K562 (cell line): ENCODE measurements around the gene TRPM4. TPM values are rescaled to one million over a fixed set of nuclear protein-coding genes. Genes with fewer than 3 reads are reported as not detected.

ENCODE experiments used
- MCM2 ChIP-seq: fragments of 450-650 bp; IDR thresholded peaks from 2 replicates; pipeline ENCODE4 v1.6.1; 2017; ENCODE audit warnings: low read depth, mild to moderate bottlenecking
- NCOR1 ChIP-seq: fragments of 450-650 bp; IDR thresholded peaks from 2 replicates; pipeline ENCODE4 v1.6.1; 2016; ENCODE audit warnings: mild to moderate bottlenecking, moderate library complexity
- SAFB2 ChIP-seq: fragments of 200-400 bp; formaldehyde crosslinking; IDR thresholded peaks from 2 replicates; pipeline ENCODE4 v1.6.1; 2018; ENCODE audit warnings: borderline replicate concordance, low read length, low read depth, moderate library complexity; ENCODE audit not compliant: severe bottlenecking
- SIN3A ChIP-seq, 2 experiments: fragments of 150-350 bp in 1 of 2; IDR thresholded peaks; 2 replicates each; pipeline ENCODE4 v1.6.1; 2011 to 2016; ENCODE audit warnings: borderline replicate concordance in 2 of 2, low read depth in 2 of 2, low read length in 2 of 2, mild to moderate bottlenecking in 2 of 2, moderate library complexity in 2 of 2; ENCODE audit not compliant: control insufficient read depth in 1 of 2
- SIX5 ChIP-seq, 2 experiments: IDR thresholded peaks; 2 replicates each; pipeline ENCODE4 v1.6.1; 2011; ENCODE audit warnings: low read length in 2 of 2, borderline replicate concordance in 1 of 2, low read depth in 1 of 2, mild to moderate bottlenecking in 1 of 2, moderate library complexity in 1 of 2; ENCODE audit not compliant: insufficient read depth in 1 of 2
- SMC3 ChIP-seq: conservative IDR thresholded peaks from 2 replicates; pipeline ENCODE4 v1.6.1; 2011; ENCODE audit warnings: low read depth, low read length, improper control_type of control experiment; ENCODE audit not compliant: insufficient read depth
- TCF7L2 ChIP-seq: fragments of 150-350 bp; IDR thresholded peaks from 2 replicates; pipeline ENCODE4 v1.6.1; 2016; ENCODE audit warnings: low read depth, mild to moderate bottlenecking, low read length, moderate library complexity
- ZBED1 ChIP-seq: IDR thresholded peaks from 2 replicates; pipeline ENCODE4 v1.6.1; 2014
- ZNF583 ChIP-seq: fragments of 250-450 bp; sonication (Bioruptor Pico); IDR thresholded peaks from 2 replicates; pipeline ENCODE4 v1.4.0; 2020
- polyA plus RNA-seq, 8 experiments: library from polyadenylated mRNA; depleted of rRNA in 4 of 8; stranded (reverse) in 5 of 8; unstranded in 3 of 8; fragments of >200 nt; fragmentation: Nextera tagmentation in 2 of 8; fragmentation: Illumina TruSeq in 1 of 8; extraction: Ambion mirVana in 2 of 8; extraction: Trizol in 1 of 8; gene quantifications; 2 replicates each; pipeline versions ENCODE4 v1.2.1 to v1.2.3, GENCODE V29; 2011 to 2014; ENCODE audit warnings: inconsistent platforms in 1 of 8, missing spikeins in 1 of 8
- total RNA-seq, 7 experiments: library from RNA; depleted of rRNA in 6 of 7; stranded (reverse); fragments of >200 nt in 6 of 7; fragmentation: Illumina TruSeq in 2 of 7; extraction: Trizol in 2 of 7; gene quantifications; 2 replicates each; pipeline versions ENCODE4 v1.2.1 to v1.2.3, GENCODE V29; 2011 to 2021; ENCODE audit warnings: low replicate concordance in 1 of 7
- TF ChIP-seq, protein P1 (sequence below), 2 experiments: fragments of 200-800 bp in 1 of 2; sonication (Bioruptor generic) in 1 of 2; sonication (generic) in 1 of 2; formaldehyde crosslinking in 1 of 2; IDR thresholded peaks in 1 of 2; conservative IDR thresholded peaks in 1 of 2; 2 replicates each; pipeline versions ENCODE4 v1.5.0 to v1.6.1; 2016 to 2020; ENCODE audit warnings: missing compliant biosample characterization in 1 of 2, missing genetic modification characterization in 1 of 2, missing genetic modification reagents in 1 of 2
- TF ChIP-seq, protein P2 (sequence below): sonication (generic); formaldehyde crosslinking; IDR thresholded peaks from 2 replicates; pipeline ENCODE4 v1.8.0; 2022; ENCODE audit warnings: mild to moderate bottlenecking, missing genetic modification reagents
- TF ChIP-seq, protein P3 (sequence below): fragments of 450-650 bp; IDR thresholded peaks from 2 replicates; pipeline ENCODE4 v1.6.1; 2018; ENCODE audit not compliant: partially characterized antibody
- TF ChIP-seq, protein P4 (sequence below): sonication (generic); formaldehyde crosslinking; IDR thresholded peaks from 2 replicates; pipeline ENCODE4 v1.8.0; 2022; ENCODE audit warnings: missing genetic modification reagents, mild to moderate bottlenecking, borderline replicate concordance

Gene TRPM4
- total and polyA plus RNA-seq, 9 of the 15 experiments (the other 6 are each of a cell fraction or from before 2014, with no cell fraction given): 6.5 to 45.4 (median 15.2) TPM

DNA sequence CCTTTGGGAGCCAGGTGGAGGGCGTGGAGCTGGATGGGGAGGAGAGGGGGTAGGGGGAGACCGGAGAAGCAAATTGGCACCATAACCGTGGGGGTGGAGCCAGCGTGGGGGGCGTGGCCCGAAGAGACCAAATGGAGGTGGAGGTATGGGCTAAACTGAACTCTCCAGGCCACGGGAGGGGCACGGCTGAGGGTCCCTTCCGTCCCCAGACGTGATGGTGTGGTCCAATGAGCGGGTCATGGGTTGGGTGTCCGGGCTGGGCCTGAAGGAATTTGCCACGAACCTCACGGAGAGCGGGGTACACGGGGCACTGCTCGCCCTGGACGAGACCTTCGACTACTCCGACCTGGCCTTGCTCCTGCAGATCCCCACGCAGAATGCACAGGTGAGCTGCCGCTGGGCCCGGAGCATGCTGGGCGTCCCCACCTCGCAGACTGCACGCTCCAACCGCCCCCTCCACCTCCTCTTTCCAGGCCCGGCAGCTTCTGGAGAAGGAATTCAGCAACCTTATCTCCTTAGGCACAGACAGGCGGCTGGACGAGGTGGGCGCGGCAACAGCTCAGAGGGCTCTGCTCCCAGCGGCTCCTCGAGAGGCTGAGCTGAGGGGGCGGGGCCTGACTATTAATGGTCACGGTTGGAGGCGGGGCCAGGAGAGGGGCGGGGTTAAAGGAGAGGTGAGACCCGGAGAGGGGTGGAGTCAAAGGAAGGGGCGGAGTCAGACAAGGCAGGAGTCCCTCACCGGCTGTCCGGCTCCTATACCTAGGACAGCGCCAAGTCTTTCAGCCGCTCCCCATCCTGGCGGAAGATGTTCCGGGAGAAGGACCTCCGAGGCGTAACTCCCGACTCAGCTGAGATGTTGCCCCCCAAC lies 8.6 kb upstream of the TRPM4 start (continued):
- TF ChIP-seq, protein P1, sequence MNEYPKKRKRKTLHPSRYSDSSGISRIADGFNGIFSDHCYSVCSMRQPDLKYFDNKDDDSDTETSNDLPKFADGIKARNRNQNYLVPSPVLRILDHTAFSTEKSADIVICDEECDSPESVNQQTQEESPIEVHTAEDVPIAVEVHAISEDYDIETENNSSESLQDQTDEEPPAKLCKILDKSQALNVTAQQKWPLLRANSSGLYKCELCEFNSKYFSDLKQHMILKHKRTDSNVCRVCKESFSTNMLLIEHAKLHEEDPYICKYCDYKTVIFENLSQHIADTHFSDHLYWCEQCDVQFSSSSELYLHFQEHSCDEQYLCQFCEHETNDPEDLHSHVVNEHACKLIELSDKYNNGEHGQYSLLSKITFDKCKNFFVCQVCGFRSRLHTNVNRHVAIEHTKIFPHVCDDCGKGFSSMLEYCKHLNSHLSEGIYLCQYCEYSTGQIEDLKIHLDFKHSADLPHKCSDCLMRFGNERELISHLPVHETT (CRISPR knock-in tag; conservative IDR thresholded peaks at IDR 0.05 in 1 of 2, IDR thresholded peaks at IDR 0.05 in 1 of 2): 0 out of 4 replicates have a peak, but pooled peaks of 1 of the 2 experiments have one; percentile 16
- TF ChIP-seq SMC3: no peak
- TF ChIP-seq SIN3A (IDR thresholded peaks at IDR 0.05; ENCODE audit: borderline replicate concordance in 2 of 2, control insufficient read depth in 1 of 2, low read depth in 2 of 2, low read length in 2 of 2): peak; percentile 39 to 71; a peak in 1 of 4 replicates
- 0 out of 2 replicates have a peak, but pooled peaks have one; percentile 16 for TF ChIP-seq ZBED1
- TF ChIP-seq, protein P2, sequence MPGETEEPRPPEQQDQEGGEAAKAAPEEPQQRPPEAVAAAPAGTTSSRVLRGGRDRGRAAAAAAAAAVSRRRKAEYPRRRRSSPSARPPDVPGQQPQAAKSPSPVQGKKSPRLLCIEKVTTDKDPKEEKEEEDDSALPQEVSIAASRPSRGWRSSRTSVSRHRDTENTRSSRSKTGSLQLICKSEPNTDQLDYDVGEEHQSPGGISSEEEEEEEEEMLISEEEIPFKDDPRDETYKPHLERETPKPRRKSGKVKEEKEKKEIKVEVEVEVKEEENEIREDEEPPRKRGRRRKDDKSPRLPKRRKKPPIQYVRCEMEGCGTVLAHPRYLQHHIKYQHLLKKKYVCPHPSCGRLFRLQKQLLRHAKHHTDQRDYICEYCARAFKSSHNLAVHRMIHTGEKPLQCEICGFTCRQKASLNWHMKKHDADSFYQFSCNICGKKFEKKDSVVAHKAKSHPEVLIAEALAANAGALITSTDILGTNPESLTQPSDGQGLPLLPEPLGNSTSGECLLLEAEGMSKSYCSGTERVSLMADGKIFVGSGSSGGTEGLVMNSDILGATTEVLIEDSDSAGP (CRISPR knock-in tag): no peak
- TF ChIP-seq, protein P3, sequence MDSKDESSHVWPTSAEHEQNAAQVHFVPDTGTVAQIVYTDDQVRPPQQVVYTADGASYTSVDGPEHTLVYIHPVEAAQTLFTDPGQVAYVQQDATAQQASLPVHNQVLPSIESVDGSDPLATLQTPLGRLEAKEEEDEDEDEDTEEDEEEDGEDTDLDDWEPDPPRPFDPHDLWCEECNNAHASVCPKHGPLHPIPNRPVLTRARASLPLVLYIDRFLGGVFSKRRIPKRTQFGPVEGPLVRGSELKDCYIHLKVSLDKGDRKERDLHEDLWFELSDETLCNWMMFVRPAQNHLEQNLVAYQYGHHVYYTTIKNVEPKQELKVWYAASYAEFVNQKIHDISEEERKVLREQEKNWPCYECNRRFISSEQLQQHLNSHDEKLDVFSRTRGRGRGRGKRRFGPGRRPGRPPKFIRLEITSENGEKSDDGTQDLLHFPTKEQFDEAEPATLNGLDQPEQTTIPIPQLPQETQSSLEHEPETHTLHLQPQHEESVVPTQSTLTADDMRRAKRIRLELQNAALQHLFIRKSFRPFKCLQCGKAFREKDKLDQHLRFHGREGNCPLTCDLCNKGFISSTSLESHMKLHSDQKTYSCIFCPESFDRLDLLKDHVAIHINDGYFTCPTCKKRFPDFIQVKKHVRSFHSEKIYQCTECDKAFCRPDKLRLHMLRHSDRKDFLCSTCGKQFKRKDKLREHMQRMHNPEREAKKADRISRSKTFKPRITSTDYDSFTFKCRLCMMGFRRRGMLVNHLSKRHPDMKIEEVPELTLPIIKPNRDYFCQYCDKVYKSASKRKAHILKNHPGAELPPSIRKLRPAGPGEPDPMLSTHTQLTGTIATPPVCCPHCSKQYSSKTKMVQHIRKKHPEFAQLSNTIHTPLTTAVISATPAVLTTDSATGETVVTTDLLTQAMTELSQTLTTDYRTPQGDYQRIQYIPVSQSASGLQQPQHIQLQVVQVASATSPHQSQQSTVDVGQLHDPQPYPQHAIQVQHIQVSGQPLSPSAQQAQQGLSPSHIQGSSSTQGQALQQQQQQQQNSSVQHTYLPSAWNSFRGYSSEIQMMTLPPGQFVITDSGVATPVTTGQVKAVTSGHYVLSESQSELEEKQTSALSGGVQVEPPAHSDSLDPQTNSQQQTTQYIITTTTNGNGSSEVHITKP: peak; percentile 98
- TF ChIP-seq, protein P4, sequence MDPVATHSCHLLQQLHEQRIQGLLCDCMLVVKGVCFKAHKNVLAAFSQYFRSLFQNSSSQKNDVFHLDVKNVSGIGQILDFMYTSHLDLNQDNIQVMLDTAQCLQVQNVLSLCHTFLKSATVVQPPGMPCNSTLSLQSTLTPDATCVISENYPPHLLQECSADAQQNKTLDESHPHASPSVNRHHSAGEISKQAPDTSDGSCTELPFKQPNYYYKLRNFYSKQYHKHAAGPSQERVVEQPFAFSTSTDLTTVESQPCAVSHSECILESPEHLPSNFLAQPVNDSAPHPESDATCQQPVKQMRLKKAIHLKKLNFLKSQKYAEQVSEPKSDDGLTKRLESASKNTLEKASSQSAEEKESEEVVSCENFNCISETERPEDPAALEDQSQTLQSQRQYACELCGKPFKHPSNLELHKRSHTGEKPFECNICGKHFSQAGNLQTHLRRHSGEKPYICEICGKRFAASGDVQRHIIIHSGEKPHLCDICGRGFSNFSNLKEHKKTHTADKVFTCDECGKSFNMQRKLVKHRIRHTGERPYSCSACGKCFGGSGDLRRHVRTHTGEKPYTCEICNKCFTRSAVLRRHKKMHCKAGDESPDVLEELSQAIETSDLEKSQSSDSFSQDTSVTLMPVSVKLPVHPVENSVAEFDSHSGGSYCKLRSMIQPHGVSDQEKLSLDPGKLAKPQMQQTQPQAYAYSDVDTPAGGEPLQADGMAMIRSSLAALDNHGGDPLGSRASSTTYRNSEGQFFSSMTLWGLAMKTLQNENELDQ (CRISPR knock-in tag): no peak
- no peak for TF ChIP-seq SIX5 (IDR thresholded peaks at IDR 0.05; ENCODE audit: borderline replicate concordance in 1 of 2, insufficient read depth in 1 of 2, low read depth in 1 of 2, low read length in 2 of 2)
- peak; percentile 16; the same call in 1 of the 2 replicates for TF ChIP-seq NCOR1
- TF ChIP-seq ZNF583 (CRISPR knock-in tag): peak; percentile 55; the same call in 1 of the 2 replicates
- TF ChIP-seq TCF7L2: peak; percentile 29; the same call in 1 of the 2 replicates
- no peak for TF ChIP-seq SAFB2
- no peak for TF ChIP-seq MCM2
